A549 (cell line): ENCODE results near the gene RALGPS2.

Source experiments
- CBX8 ChIP-seq: fragments of 200-600 bp; sonication (generic); IDR thresholded peaks from 2 replicates; pipeline ENCODE4 v1.6.1; 2016
- CTCF ChIP-seq: fragments of >200 bp; sonication (Bioruptor Twin); formaldehyde crosslinking; IDR thresholded peaks from 3 replicates; pipeline ENCODE4 v1.5.1; 2016
- E2F6 ChIP-seq: IDR thresholded peaks from 2 replicates; pipeline ENCODE4 v1.6.1; 2012; ENCODE audit warnings: low read depth, borderline replicate concordance
- EP300 ChIP-seq, 2 experiments: fragments of >200 bp; sonication (Bioruptor Twin); formaldehyde crosslinking; IDR thresholded peaks; 2 replicates in 1 of 2; 3 replicates in 1 of 2; pipeline ENCODE4 v1.6.1; 2016 to 2017
- HDAC2 ChIP-seq: fragments of 200-600 bp; sonication (generic); IDR thresholded peaks from 2 replicates; pipeline ENCODE4 v1.6.1; 2016
- NR3C1 ChIP-seq: fragments of >200 bp; sonication (Bioruptor Twin); formaldehyde crosslinking; IDR thresholded peaks from 3 replicates; pipeline ENCODE4 v1.6.1; 2017
- POLR2A ChIP-seq: IDR thresholded peaks from 2 replicates; pipeline ENCODE4 v1.6.1; 2012; ENCODE audit warnings: mild to moderate bottlenecking, low read length
- SREBF2 ChIP-seq: fragments of 450-650 bp; IDR thresholded peaks from 2 replicates; pipeline ENCODE4 v1.6.1; 2014; ENCODE audit warnings: mild to moderate bottlenecking, moderate library complexity
- ZC3H11A ChIP-seq: fragments of 450-650 bp; IDR thresholded peaks from 2 replicates; pipeline ENCODE4 v1.6.1; 2014; ENCODE audit warnings: antibody characterized with exemption, mild to moderate bottlenecking

DNA sequence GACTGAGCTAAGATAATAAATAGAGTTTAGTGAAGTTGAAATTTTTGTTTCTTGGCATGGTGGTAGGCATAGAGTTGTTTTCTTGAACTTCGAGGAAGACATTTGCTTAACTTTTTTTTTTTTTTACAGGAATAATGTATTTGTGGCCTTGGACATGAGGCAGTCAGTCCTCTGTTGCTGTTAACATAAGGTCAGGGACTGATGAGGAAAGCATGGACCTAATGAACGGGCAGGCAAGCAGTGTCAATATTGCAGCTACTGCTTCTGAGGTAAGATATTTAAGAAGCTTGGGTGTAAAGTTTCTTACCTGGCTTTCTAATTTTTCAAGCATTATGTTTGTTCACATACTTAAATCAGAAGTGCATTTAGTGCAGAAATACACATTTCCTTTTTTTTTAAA, 51.5 kb downstream of the RALGPS2 start:
- no peak for TF ChIP-seq POLR2A
- no peak for TF ChIP-seq HDAC2
- TF ChIP-seq CTCF = no peak
- TF ChIP-seq EP300 (IDR thresholded peaks at IDR 0.05) = no peak
- TF ChIP-seq NR3C1 = no peak
- TF ChIP-seq ZC3H11A = no peak
- no peak for TF ChIP-seq CBX8
- TF ChIP-seq SREBF2 = no peak
- TF ChIP-seq E2F6 = no peak
